Activated naive CD8-positive, alpha-beta T cell (primary cell): ENCODE measurements around the gene SP6.

Experiments
- H3K27ac Mint-ChIP-seq: one replicate; pipeline ENCODE4 v1.8.0; 2021; ENCODE audit warnings: mixed read lengths
- H3K27me3 Mint-ChIP-seq: one replicate; pipeline ENCODE4 v1.8.0; 2021; ENCODE audit warnings: mixed read lengths
- H3K36me3 Mint-ChIP-seq: one replicate; pipeline ENCODE4 v1.8.0; 2021; ENCODE audit warnings: mixed read lengths
- H3K4me1 Mint-ChIP-seq: one replicate; pipeline ENCODE4 v1.8.0; 2021; ENCODE audit warnings: low read depth, mixed read lengths
- H3K4me3 Mint-ChIP-seq: one replicate; pipeline ENCODE4 v1.8.0; 2021; ENCODE audit warnings: mild to moderate bottlenecking, mixed read lengths
- H3K9me3 Mint-ChIP-seq: one replicate; pipeline ENCODE4 v1.8.0; 2021; ENCODE audit warnings: low read depth, mixed read lengths

SP6 gene

GRCh38 chr17:47884427-47884740 lies 33.4 kb upstream of the SP6 start:
- Mint-ChIP-seq H3K4me3 (no peak overlapping the region), H3K9me3 (no peaks in the 10 kb centered on the region), H3K27ac (no peak overlapping the region), H3K27me3 (no peaks in the 10 kb centered on the region), H3K36me3 (no peaks in the 10 kb centered on the region), H3K4me1 (peaks cover 34% of the 10 kb centered on the region)

DNA sequence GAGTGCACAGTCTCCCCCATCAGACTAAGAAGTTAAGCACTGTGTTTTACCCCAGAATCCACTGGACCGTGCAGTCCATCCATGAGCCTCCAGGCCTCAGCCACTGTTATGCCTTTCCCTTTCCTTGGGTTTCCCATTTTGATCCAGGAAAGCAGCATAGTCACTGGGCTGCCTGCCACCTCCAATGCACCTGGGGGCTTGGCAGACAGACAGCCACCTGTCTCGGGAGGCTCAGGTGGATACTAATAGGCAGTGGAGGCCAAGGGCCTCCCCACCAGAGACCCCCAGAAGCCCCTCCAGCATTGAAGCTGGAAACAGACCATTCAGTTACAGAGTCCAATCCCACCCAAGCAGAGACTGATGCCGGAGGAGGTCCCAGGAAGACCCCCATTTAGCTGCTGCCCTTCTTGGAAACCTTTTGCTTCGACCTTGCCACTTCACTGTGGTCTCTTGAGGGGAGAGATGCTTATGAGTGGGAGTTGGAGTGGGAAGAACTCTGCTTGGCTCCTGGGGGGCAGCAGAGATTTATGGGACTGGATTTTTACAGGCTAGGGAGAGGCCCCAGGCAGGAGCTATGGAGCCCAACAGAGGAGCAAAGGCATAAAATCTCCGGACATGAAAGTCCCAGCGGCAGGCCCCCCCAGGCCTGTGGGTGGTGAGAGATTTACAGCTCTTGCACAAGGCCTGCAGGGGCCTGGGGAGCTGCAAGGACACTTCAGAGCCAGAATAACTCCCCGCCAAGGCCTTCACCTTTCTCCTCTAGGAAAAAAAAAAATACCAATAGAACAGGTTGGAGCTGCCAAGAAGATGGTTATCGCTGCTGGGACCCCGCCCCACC lies 32.8 kb upstream of the SP6 start:
- Mint-ChIP-seq H3K9me3 (no peaks in the 10 kb centered on the region), H3K27me3 (no peaks in the 10 kb centered on the region), H3K4me1 (peaks cover 38% of the 10 kb centered on the region), H3K36me3 (no peaks in the 10 kb centered on the region), H3K4me3 (no peak overlapping the region), H3K27ac (no peak overlapping the region)

DNA sequence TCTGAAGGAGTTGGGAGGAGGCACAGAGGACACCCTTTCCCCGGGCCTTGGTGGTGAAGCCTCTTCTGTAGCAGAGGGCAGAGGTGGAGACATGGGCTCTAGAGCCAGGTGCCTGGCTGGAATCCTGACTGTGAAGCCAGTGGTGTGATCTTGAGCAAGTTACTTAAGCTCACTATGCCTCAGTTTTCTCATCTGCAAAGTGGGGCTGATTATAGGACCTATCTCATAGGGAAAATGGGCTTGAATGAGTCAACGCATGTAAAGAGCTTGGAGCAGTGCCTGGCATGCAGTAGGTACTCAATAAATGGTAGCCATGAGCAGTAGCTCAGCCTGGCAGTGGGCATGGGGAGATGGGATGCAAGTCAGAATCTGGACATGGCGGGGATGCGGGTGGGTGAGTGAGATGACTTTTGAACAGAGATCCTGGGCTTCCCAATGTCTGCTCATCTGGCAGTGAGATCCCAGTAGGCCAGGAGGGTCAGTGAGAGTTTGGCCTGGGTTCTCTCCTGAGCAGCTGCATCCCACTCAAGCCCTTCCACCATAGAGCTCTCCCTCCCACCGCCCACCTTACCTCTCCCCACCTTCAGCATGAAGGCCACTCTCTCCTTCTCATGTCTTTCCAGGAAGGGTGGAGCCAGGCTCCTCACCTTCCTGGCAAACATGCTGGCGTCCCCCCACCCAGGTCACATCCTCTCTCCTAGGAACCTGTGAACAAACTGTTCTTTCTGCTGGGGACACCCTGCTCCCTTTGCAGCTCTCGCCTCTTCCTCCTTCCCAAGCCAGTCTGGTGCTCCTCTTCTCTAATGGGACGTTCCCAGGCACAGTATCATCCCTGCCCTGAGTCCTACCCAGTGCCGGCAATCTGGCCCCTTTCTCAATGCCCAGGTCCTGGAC lies 32.0 kb upstream of the SP6 start:
- no peak overlapping the region for H3K27ac Mint-ChIP-seq
- no peaks in the 10 kb centered on the region for H3K9me3 Mint-ChIP-seq
- peaks cover 38% of the 10 kb centered on the region for H3K4me1 Mint-ChIP-seq
- H3K4me3 Mint-ChIP-seq, result no peak overlapping the region
- H3K27me3 Mint-ChIP-seq, result no peaks in the 10 kb centered on the region
- no peaks in the 10 kb centered on the region for H3K36me3 Mint-ChIP-seq

DNA sequence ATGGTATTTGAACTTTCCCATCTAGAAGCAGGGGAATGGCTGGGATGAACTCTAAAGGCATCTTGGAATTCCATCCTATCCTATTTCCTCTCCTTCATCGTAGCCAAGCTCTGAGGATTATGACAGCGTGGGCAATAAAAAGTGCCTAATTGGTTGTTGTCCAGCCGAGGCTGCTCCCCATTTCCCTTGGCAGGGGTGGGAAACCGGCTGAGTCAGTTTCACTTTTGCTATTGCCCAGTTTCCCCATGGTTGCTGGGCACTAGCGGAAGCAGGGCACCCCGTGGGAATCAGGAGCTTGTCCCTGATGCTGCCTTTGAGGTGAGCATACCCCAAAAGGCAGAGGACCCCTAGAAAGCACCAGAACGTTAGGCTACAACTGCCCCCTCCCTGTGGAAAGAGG lies 31.3 kb upstream of the SP6 start:
- Mint-ChIP-seq H3K27me3 (no peaks in the 10 kb centered on the region), H3K4me3 (no peak overlapping the region), H3K4me1 (peaks cover 38% of the 10 kb centered on the region), H3K36me3 (no peaks in the 10 kb centered on the region), H3K9me3 (no peaks in the 10 kb centered on the region), H3K27ac (no peak overlapping the region)

- H3K36me3 Mint-ChIP-seq, result no peaks in the 10 kb centered on the region
- H3K4me1 Mint-ChIP-seq, result peaks cover 26% of the 10 kb centered on the region
- no peaks in the 10 kb centered on the region for H3K9me3 Mint-ChIP-seq
- H3K27me3 Mint-ChIP-seq, result no peaks in the 10 kb centered on the region
- H3K4me3 Mint-ChIP-seq, result no peak overlapping the region
- no peak overlapping the region for H3K27ac Mint-ChIP-seq
Measured at GRCh38 chr17:47879776-47880454, 29.0 kb upstream of the SP6 start.

GRCh38 chr17:47879028-47879585 lies 28.1 kb upstream of the SP6 start:
- peaks cover 2% of the 10 kb centered on the region for H3K27me3 Mint-ChIP-seq
- H3K4me3 Mint-ChIP-seq, result no peak overlapping the region
- H3K9me3 Mint-ChIP-seq, result no peaks in the 10 kb centered on the region
- H3K36me3 Mint-ChIP-seq, result no peaks in the 10 kb centered on the region
- peaks cover 18% of the 10 kb centered on the region for H3K4me1 Mint-ChIP-seq
- H3K27ac Mint-ChIP-seq, result no peak overlapping the region

DNA sequence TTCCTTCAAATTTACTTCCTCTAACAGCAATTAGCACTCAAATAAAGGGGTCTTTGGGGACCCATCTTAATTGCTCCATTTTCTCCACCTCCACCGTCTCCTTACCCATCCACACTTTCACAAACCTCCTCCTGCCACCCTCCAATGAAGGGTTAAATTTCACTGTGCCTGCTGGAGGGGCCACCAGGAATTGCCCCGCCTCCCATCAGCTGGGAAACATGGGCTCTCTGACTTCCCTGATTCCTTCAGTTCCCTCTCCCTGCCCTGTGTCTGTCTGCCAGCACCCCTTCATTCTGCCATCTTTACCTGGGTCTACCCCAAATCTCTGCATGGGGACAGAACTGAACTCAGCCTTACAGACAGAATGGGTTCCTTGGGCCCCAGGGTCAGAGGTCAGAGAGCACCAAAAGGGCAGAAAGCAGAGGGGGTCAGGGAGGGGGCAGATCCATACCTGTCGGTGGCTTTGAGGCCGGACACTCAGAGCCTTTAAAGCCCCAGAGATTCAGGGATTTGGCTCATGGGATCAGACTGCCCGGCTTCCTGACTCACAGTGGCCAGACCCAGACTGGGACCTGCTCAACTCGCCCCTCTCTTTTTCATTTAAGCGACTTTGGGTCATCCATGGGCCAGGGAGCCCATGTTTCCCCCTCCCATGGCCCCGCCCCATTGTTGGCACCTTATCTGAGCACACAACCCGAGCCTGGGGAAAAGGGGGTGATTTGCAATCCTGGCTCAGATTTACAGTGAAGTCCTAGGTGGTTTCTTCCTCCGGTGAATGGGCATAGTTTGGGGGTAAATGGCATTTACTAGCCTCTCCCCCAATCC lies 27.5 kb upstream of the SP6 start:
- Mint-ChIP-seq H3K27ac (no peak overlapping the region), H3K9me3 (no peaks in the 10 kb centered on the region), H3K4me3 (no peak overlapping the region), H3K36me3 (no peaks in the 10 kb centered on the region), H3K4me1 (peaks cover 12% of the 10 kb centered on the region), H3K27me3 (peaks cover 2% of the 10 kb centered on the region)

DNA sequence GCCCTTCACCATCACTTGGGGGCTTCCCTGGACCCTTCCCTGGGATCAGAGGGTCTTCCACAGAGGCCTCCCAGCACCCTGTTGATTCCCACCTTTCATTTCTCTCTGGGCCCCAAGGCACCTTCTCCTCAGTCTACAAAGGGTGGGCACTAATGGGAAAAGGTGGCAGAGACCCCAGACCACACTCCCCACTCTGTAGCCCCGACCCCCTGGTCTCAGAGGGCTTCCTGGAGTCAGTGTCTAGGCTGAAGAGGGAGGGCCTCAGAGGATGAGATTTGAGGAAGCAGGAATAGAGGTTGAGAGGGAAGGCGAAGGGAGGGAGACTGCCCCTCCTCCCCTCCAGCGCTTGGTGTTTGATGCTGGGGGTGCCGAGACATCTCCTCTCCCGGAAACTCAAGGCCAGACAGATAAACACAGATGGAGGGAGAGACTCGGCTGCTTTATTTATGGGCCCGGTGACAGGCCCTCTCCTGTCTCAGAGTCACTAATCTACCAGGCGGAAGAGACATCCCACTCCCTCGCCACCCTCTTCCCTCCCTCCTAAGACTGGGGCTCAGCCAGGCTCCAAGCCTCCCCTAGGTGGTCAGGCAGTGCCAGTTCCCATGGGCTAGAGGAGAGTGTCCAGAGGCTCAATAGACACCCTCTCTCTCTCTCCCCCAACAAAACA lies 26.5 kb upstream of the SP6 start:
- Mint-ChIP-seq H3K36me3 (no peaks in the 10 kb centered on the region), H3K27ac (no peak overlapping the region), H3K9me3 (no peaks in the 10 kb centered on the region), H3K4me1 (peaks cover 4% of the 10 kb centered on the region), H3K27me3 (peaks cover 3% of the 10 kb centered on the region), H3K4me3 (no peak overlapping the region)

- peaks cover 11% of the 10 kb centered on the region for H3K27me3 Mint-ChIP-seq
- no peak overlapping the region for H3K27ac Mint-ChIP-seq
- H3K9me3 Mint-ChIP-seq, result no peaks in the 10 kb centered on the region
- H3K36me3 Mint-ChIP-seq, result no peaks in the 10 kb centered on the region
- H3K4me1 Mint-ChIP-seq, result peaks cover 4% of the 10 kb centered on the region
- H3K4me3 Mint-ChIP-seq, result no peak overlapping the region
Measured at GRCh38 chr17:47875011-47875985, 24.3 kb upstream of the SP6 start.

DNA sequence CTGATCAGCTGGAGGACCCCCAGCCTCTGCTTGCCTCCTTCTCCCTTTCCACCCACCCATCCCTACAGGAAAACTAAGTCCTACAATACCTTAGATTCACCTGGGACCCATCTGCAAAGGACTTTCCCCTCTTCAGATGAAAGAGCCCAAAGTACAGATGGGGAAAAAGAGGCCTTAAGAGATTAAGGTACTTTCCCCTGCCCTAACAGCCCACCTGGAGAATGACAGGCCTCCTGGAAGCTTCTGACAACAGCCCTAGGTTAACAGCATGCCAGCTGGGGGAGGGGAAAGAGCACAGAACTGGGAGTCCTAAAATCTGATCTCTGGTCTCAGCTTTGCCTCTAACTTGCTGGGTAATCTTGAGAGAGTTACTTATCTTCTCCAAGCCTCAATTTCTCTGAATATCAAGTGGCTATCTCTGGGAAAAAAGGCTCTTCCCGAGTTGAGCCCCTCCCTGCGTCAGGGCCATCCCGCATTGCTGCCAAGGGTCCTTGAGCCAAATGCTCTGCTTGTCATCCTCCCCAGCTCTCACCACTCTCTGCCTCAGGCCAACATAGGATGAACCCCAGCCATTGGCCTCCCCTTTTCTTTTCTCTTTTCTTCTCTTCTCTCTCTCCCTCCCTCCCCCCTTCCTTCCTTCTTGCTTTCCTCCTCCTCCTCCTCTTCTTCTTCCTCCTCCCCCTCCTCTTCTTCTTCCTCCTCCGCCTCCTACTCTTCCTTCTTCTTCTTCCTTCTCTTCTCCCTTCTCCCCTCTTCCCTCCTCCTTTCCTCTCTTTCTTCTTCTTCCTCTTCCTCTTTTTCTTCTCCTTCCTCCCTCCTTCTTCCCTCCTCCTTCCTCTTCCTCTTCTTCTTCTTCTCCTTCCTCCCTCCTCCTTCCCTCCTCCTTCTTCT lies 22.5 kb upstream of the SP6 start:
- no peaks in the 10 kb centered on the region for H3K9me3 Mint-ChIP-seq

GRCh38 chr17:47872651-47873161 lies 21.7 kb upstream of the SP6 start:
- Mint-ChIP-seq H3K27me3 (peaks cover 16% of the 10 kb centered on the region), H3K9me3 (no peaks in the 10 kb centered on the region), H3K4me3 (no peak overlapping the region), H3K36me3 (no peaks in the 10 kb centered on the region), H3K4me1 (no peaks in the 10 kb centered on the region), H3K27ac (no peak overlapping the region)

More for the DNA sequence above, 22.5 kb upstream of the SP6 start:
- Mint-ChIP-seq H3K27me3 (peaks cover 14% of the 10 kb centered on the region), H3K4me3 (no peak overlapping the region), H3K27ac (no peak overlapping the region), H3K4me1 (no peaks in the 10 kb centered on the region), H3K36me3 (no peaks in the 10 kb centered on the region)

DNA sequence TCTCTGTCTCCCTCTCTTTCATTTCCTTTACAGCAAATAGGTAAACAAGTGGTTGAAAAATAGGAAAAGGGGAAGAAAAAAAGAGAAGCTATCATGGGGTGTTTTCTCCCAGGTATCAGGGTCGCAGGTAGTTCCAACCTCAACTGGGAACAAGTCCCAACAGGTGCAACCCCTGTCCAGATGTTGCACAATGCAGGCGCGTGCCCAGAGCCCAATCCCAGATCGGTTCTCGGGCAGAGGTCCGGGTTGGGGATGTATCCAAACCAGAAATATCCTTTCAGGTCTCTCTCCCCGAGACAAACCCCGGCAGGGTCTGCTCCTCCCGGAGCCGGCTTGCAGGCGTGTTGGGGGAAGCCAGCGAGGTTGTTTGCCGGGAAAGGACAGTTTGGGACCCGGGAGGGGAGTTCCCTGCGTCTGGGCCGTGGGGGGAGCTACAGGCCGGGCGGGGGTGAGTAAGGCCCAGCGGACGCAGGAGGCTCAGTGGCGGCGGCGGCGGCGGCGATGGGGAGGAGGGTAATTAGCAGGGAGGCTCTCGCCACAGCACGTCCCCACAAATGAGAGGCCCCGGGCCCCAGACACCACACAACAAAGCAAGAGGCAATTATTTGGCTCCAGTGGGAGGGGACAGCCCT lies 21.2 kb upstream of the SP6 start:
- Mint-ChIP-seq H3K4me1 (no peaks in the 10 kb centered on the region), H3K36me3 (no peaks in the 10 kb centered on the region), H3K4me3 (no peak overlapping the region), H3K27ac (no peak overlapping the region), H3K9me3 (no peaks in the 10 kb centered on the region), H3K27me3 (peaks cover 16% of the 10 kb centered on the region)
